GM23338 (cell line): ENCODE measurements around the gene MGLL. TPM values are rescaled to one million over a fixed set of nuclear protein-coding genes. Genes with fewer than 3 reads are reported as not detected.

Source experiments
- ATAC-seq: fragments of 200-7000 bp; cut with Tn5 transposase; 3 replicates; pipeline ENCODE4 v1.9.1; 2020
- DNase-seq: peaks from one replicate; pipeline ENCODE4 v3.0.0-alpha.2; 2015; ENCODE audit warnings: low spot score
- H2AFZ ChIP-seq: fragments of 200-600 bp; sonication (generic); 2 replicates; pipeline ENCODE4 v1.8.0; 2016; ENCODE audit warnings: antibody characterized with exemption, mild to moderate bottlenecking, moderate library complexity
- H3F3A ChIP-seq: fragments of 200-600 bp; sonication (generic); replicated peaks from 2 replicates; pipeline ENCODE4 v1.8.0; 2017; ENCODE audit warnings: antibody characterized with exemption, mixed run types, low read depth
- H3K27ac ChIP-seq: fragments of 200-600 bp; sonication (generic); 2 replicates; pipeline ENCODE4 v1.6.1; 2016; ENCODE audit warnings: low read depth
- H3K27me3 ChIP-seq: fragments of 200-600 bp; sonication (generic); 2 replicates; pipeline ENCODE4 v1.8.0; 2016; ENCODE audit warnings: mild to moderate bottlenecking, mixed run types, moderate library complexity; ENCODE audit not compliant: insufficient read depth
- H3K36me3 ChIP-seq: fragments of 200-600 bp; sonication (generic); 2 replicates; pipeline ENCODE4 v1.8.0; 2016; ENCODE audit warnings: mild to moderate bottlenecking; ENCODE audit not compliant: insufficient read depth
- H3K4me1 ChIP-seq: fragments of 200-600 bp; sonication (generic); 2 replicates; pipeline ENCODE4 v1.8.0; 2016; ENCODE audit warnings: mild to moderate bottlenecking, moderate library complexity; ENCODE audit not compliant: insufficient read depth
- H3K4me2 ChIP-seq: fragments of 200-600 bp; sonication (generic); 2 replicates; pipeline ENCODE4 v1.7.1; 2017; ENCODE audit warnings: mixed run types
- H3K4me3 ChIP-seq: fragments of 200-600 bp; sonication (generic); 2 replicates; pipeline ENCODE4 v1.6.1; 2016; ENCODE audit warnings: mixed run types
- H3K79me2 ChIP-seq: fragments of 200-600 bp; sonication (generic); replicated peaks from 2 replicates; pipeline ENCODE4 v1.8.0; 2017; ENCODE audit warnings: mild to moderate bottlenecking; ENCODE audit not compliant: insufficient read depth
- H3K9me2 ChIP-seq: fragments of 200-600 bp; sonication (generic); 2 replicates; pipeline ENCODE4 v1.8.0; 2017; ENCODE audit not compliant: insufficient read depth
- H4K20me1 ChIP-seq: fragments of 200-600 bp; sonication (generic); replicated peaks from 2 replicates; pipeline ENCODE4 v1.8.0; 2017; ENCODE audit warnings: mild to moderate bottlenecking; ENCODE audit not compliant: insufficient read depth
- H3K27ac Mint-ChIP-seq: 2 replicates; pipeline ENCODE4 v1.8.0; 2020; ENCODE audit warnings: inconsistent platforms, mild to moderate bottlenecking, moderate library complexity, mixed read lengths
- H3K27me3 Mint-ChIP-seq: 3 replicates; pipeline ENCODE4 v1.8.0; 2022; ENCODE audit warnings: low read depth, mild to moderate bottlenecking, moderate library complexity, mixed read lengths, inconsistent platforms; ENCODE audit not compliant: insufficient read depth, poor library complexity
- H3K36me3 Mint-ChIP-seq: 3 replicates; pipeline ENCODE4 v1.8.0; 2021; ENCODE audit warnings: low read depth, mild to moderate bottlenecking, inconsistent platforms, moderate library complexity, mixed read lengths
- H3K4me1 Mint-ChIP-seq: 3 replicates; pipeline ENCODE4 v1.8.0; 2020; ENCODE audit warnings: mild to moderate bottlenecking, inconsistent platforms, mixed read lengths
- H3K4me3 Mint-ChIP-seq: 3 replicates; pipeline ENCODE4 v1.8.0; 2021; ENCODE audit warnings: moderate library complexity, mild to moderate bottlenecking, inconsistent platforms, mixed read lengths
- H3K9me3 Mint-ChIP-seq: 3 replicates; pipeline ENCODE4 v1.8.0; 2020; ENCODE audit warnings: moderate library complexity, mild to moderate bottlenecking, inconsistent platforms, mixed read lengths
- CREB1 ChIP-seq: fragments of 250-450 bp; sonication (Bioruptor Pico); IDR thresholded peaks from 2 replicates; pipeline ENCODE4 v1.5.0; 2020; ENCODE audit warnings: low read depth, mild to moderate bottlenecking, moderate library complexity
- EZH2phosphoT487 ChIP-seq: fragments of 200-600 bp; sonication (generic); IDR thresholded peaks from one replicate; pipeline ENCODE4 v1.8.1; 2018; ENCODE audit warnings: antibody characterized with exemption; ENCODE audit not compliant: unreplicated experiment
- NANOG ChIP-seq: IDR thresholded peaks from 2 replicates; pipeline ENCODE4 v1.6.1; 2016; ENCODE audit warnings: antibody characterized with exemption, borderline replicate concordance
- POLR2AphosphoS5 ChIP-seq: IDR thresholded peaks from 2 replicates; pipeline ENCODE4 v1.6.1; 2016; ENCODE audit warnings: antibody characterized with exemption, low read depth
- REST ChIP-seq: IDR thresholded peaks from one replicate; pipeline ENCODE4 v1.6.1; 2018; ENCODE audit warnings: antibody characterized with exemption; ENCODE audit not compliant: unreplicated experiment
- STAT1 ChIP-seq: IDR thresholded peaks from one replicate; pipeline ENCODE4 v1.6.1; 2016; ENCODE audit warnings: antibody characterized with exemption; ENCODE audit not compliant: unreplicated experiment
- ZNF114 ChIP-seq: fragments of 250-450 bp; sonication (Bioruptor Pico); IDR thresholded peaks from 2 replicates; pipeline ENCODE4 v1.5.0; 2020; ENCODE audit warnings: mild to moderate bottlenecking, moderate library complexity
- ZNF331 ChIP-seq: fragments of 250-450 bp; sonication (Bioruptor Pico); IDR thresholded peaks from 2 replicates; pipeline ENCODE4 v1.5.0; 2020; ENCODE audit warnings: low read depth, mild to moderate bottlenecking, moderate library complexity
- ZNF462 ChIP-seq: fragments of 250-450 bp; sonication (Bioruptor Pico); IDR thresholded peaks from 2 replicates; pipeline ENCODE4 v1.5.0; 2020; ENCODE audit warnings: mild to moderate bottlenecking, moderate library complexity
- polyA plus RNA-seq: library from polyadenylated mRNA; unstranded; fragments of >200 nt; fragmentation: Nextera tagmentation; extraction: Ambion mirVana; gene quantifications from 2 replicates; pipeline ENCODE4 v1.2.1, GENCODE V29; 2016
- total RNA-seq: library from RNA; depleted of rRNA; stranded (reverse); fragments of >200 nt; shearing (Covaris generic); gene quantifications from 2 replicates; pipeline ENCODE4 v1.2.3, GENCODE V29; 2014

Gene MGLL
- total and polyA plus RNA-seq, 2 experiments from 2014 or later: 0.71 to 0.83 TPM

GRCh38 chr3:127673191-127674100, 148.9 kb downstream of the MGLL start:
- H3K4me3 Mint-ChIP-seq: peak overlapping the region; percentile 87
- H3K27ac Mint-ChIP-seq: no peak overlapping the region
- peaks cover 14% of the 10 kb centered on the region for H3K27me3 Mint-ChIP-seq
- TF ChIP-seq CREB1 (CRISPR knock-in tag) (peak; percentile 48), POLR2AphosphoS5 (no peak; the same call in 1 of the 2 replicates)
- Histone ChIP-seq H3F3A (no peaks in the 10 kb centered on the region), H3K4me3 (peak overlapping the region; percentile 83), H3K36me3 (no peaks in the 10 kb centered on the region), H3K4me2 (peak overlapping the region; percentile 91), H3K9me2 (no peaks in the 10 kb centered on the region), H3K27ac (peak overlapping the region; percentile 26; the same call in 1 of the 2 replicates), H4K20me1 (no peaks in the 10 kb centered on the region), H3K79me2 (no peaks in the 10 kb centered on the region), H3K27me3 (no peaks in the 10 kb centered on the region), H3K4me1 (peaks cover 5% of the 10 kb centered on the region; the same call in 1 of the 2 replicates), H2AFZ (peak overlapping the region; percentile 89)
- DNase-seq (peak; percentile 48), ATAC-seq (peak; percentile 47)
- H3K4me1 Mint-ChIP-seq: peaks cover 17% of the 10 kb centered on the region
- peaks cover 5% of the 10 kb centered on the region; the same call in 2 of the 3 replicates for H3K9me3 Mint-ChIP-seq
- no peaks in the 10 kb centered on the region; the same call in 2 of the 3 replicates for H3K36me3 Mint-ChIP-seq

- no peak within 1 kb of the TSS; the same call in 1 of the 2 replicates for H3K27ac Mint-ChIP-seq
- H3K9me2 ChIP-seq: no peaks in the 10 kb centered on the region
- H4K20me1 ChIP-seq: no peaks in the 10 kb centered on the region
- DNase-seq (peak; percentile 86), ATAC-seq (peak; percentile 70)
- H3K4me2 ChIP-seq: peak within 1 kb of the TSS; percentile 95
- no peaks in the 10 kb centered on the region for H3K79me2 ChIP-seq
- peaks cover 5% of the 10 kb centered on the region; the same call in 1 of the 2 replicates for H3K4me1 ChIP-seq
- H3K9me3 Mint-ChIP-seq: peaks cover 5% of the 10 kb centered on the region; the same call in 2 of the 3 replicates
- H3K27me3 Mint-ChIP-seq: peaks cover 14% of the 10 kb centered on the region
- H3K4me3 Mint-ChIP-seq: peak within 1 kb of the TSS; percentile 87
- H3K4me1 Mint-ChIP-seq: peaks cover 17% of the 10 kb centered on the region
- peak within 1 kb of the TSS; percentile 26; the same call in 1 of the 2 replicates for H3K27ac ChIP-seq
- H3K36me3 ChIP-seq: no peaks in the 10 kb centered on the region
- peak within 1 kb of the TSS; percentile 83 for H3K4me3 ChIP-seq
- H3K27me3 ChIP-seq: no peaks in the 10 kb centered on the region
- no peaks in the 10 kb centered on the region for H3F3A ChIP-seq
- H3K36me3 Mint-ChIP-seq: no peaks in the 10 kb centered on the region; the same call in 2 of the 3 replicates
- peak within 1 kb of the TSS; percentile 89 for H2AFZ ChIP-seq
- TF ChIP-seq STAT1 (no peak), ZNF114 (no peak), NANOG (no peak), ZNF331 (no peak), POLR2AphosphoS5 (peak; percentile 71), REST (no peak), EZH2phosphoT487 (no peak), ZNF462 (CRISPR knock-in tag) (no peak)
These were observed 149.7 kb downstream of the MGLL start, which contains the start of gene ABTB1 for GRCh38 chr3:127672429-127673190. TSS of gene ABTB1 (plus strand) at chr3:127672952. CDS start at chr3:127673026, 74 bp downstream.
